ENCODE data around the gene RAB33B. TPM values are rescaled to one million over a fixed set of nuclear protein-coding genes. Genes with fewer than 3 reads are reported as not detected.
"Not testable (repeated sequence)": the region's sequence is repeated elsewhere in the genome, so short reads cannot be mapped to it uniquely, and the experiment has no call there.

Gene RAB33B
- total RNA-seq, 1 donor from 2014 or later, result 6.2 TPM

DNA sequence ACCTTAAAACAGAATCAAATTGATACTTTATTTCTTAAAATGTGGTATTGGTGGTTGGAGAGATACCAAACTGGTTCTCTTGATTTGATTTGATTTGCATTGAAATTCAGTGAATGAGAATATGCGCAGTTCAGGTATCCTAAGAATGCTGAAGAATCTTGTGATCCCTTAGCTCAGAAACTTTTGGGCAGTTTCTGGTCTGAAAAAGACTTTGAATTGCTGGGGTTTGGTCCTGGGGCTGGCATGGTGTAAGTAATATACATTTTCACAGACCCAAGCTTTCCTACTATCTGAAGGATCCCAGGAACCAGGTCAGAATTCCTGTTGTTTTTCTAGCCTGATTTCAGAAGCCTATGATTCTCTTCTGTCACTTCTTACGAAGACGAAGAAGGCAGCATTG, 6.6 kb downstream of the RAB33B start:
- intact Hi-C loops (cut with micrococcal nuclease), result no loop called here

DNA sequence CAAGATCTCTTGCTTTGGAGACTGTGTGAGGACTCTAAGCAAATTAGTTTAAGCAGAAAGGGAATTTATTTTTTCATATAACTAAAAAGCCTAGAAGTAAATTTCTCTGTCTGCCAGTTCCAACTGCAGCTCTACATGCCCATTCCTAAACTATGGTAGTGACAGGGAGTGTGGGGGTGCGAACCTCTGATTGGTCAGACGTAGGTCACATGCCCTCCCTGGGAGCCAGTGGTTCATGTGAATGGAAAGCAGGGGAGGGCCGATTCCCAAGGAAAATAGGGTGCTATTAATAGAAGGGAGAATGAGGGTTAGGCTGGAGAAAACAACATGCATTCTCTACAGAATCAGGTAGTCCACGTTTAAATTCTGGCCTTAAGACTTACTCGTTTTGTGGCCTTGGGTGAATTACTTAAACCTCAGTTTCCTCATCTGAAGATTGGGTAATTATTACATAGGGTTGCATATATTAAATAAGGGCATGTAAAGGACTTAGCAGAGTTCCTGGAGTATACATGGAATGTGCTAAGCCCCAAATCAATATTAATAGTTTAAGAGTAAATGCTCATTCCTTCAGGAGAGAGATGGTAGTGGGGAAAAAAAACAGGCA, 7.2 kb downstream of the RAB33B start:
- intact Hi-C loops (cut with micrococcal nuclease), result no loop called here

DNA sequence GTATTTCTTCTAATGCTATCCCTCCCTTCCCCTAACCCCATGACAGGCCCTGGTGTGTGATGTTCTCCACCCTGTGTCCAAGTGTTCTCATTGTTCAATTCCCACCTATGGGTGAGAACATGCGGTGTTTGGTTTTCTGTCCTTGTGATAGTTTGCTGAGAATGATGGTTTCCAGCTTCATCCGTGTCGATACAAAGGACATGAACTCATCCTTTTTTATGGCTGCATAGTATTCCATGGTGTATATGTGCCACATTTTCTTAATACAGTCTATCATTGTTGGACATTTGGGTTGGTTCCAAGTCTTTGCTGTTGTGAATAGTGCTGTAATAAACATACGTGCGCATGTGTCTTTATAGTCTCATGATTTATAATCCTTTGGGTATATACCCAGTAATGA, 10.6 kb downstream of the RAB33B start:
- intact Hi-C loops (cut with micrococcal nuclease), result not testable (repeated sequence)

DNA sequence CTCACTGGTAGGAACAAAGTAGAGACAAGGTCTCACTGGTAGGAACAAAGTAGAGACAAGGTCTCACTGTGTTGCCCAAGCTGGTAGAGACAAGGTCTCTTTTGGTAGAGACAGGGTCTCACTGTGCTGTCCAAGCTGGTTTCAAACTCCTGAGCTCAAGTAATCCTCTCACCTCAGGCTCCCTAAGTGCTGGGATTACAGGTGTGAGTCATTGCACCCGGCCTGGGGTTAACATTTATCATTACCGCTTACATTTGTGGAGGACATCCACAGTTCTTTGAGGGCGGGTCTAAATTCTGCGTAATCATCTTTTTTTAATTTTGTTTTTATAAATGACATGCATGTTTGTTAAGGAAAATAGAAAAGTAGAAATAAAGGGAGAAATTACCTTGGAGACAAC, 12.0 kb downstream of the RAB33B start:
- intact Hi-C loops (cut with micrococcal nuclease), result no loop called here

DNA sequence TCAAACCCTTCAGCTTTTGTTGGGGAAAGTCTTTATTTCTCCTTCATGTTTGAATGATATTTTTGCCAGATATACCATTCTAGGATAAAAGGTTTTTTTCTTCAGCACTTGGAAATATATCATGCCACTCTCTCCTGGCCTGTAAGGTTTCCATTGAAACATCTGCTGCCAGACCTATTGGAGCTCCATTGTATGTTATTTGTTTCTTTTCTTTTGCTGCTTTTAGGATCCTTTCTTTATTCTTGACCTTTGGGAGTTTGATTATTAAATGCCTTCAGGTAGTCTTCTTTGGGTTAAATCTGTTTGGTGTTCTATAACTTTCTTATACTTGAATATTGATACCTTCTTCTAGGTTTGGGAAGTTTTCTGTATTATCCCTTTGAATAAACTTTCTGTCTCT, 14.8 kb downstream of the RAB33B start:
- intact Hi-C loops (cut with micrococcal nuclease), result not testable (repeated sequence)

DNA sequence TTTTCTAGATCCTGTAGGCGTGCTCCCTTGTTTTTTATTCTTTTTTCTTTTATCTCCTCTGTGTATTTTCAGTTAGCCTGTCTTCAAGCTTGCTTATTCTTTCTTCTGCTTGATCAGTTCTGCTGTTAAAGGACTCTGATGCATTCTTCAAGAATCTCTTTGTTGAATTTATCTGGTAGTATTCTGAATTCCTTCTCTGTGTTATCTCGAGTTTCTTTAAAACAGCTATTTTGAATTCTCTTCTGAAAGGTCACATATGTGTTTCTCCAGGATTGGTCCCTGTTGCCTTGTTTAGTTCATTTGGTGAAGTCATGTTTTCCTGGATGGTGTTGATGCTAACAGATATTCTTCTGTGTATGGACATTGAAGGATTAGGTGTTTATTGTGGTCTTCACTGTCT, 15.3 kb downstream of the RAB33B start:
- intact Hi-C loops (cut with micrococcal nuclease), result no loop called here

DNA sequence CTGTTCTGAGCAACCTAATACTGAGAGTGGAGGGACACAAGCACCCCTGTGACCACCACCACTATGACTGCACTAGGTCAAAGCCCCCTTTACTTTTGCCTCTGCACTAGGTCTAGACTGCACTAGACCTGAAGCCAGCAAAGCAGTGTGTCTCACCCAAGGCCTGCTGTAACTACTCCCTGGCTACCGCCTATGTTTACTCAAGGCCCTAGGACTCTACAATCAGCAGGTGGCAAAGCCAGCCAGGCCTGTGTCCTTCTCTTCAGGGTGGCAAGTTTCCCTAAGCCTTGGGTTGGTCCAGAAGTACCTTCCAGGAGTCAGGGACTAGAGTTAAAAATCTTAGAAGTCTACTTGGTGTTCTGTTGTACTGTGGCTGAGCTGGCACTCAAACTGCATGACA, 15.9 kb downstream of the RAB33B start:
- intact Hi-C loops (cut with micrococcal nuclease), result no loop called here

DNA sequence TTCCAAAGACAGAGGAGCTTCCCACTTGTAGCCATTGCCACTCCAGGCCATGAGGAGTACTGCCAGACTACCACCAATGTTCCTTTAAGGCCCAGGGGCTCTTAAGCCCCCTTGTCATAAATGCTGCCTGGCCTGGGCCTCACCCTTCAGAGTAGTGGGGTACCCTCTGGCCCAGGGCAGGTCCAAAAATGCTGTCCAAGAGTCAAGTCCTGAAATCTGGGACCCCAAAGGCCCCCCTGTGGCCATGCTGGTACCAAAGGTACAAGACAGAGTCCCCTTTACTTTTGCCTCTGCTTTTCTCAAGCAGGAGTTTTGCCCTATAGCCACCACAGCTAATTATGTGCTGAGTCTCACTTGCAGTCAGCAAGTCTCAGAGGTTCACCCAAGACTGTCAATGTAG, 16.4 kb downstream of the RAB33B start:
- intact Hi-C loops (cut with micrococcal nuclease), result no loop called here

DNA sequence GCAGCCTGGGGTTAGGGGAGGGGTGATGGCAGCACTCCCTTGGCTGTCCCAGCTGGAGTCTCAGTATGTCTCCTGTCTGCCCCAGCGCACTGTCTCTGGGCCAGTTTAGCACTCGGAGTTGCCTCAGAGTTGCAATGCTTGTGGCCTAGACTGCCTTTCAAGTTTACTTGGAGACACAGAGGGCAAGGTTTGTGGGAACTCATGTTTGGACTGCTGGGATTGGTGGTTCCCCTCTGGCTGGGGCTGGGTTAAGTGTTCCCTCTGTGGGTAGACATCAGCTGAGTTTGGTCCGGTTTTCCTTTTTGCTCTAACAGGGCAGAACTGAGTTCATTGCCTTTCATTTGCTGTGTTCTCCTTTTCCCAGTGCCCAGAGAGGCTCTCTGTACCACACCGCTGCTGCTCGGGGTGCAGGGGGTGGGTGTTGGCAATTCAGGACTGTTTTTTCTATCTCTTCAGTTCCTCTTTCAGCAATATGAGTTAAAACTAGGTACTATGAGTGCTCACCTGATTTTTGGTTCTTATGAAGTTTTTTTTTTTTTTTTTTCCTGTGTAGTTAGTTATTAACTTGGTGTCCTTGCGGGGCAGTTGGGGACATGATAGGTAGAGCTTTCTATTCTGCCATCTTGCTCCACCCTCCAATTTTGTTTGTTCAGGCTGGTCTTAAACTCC, 17.2 kb downstream of the RAB33B start:
- intact Hi-C loops (cut with micrococcal nuclease), result no loop called here

DNA sequence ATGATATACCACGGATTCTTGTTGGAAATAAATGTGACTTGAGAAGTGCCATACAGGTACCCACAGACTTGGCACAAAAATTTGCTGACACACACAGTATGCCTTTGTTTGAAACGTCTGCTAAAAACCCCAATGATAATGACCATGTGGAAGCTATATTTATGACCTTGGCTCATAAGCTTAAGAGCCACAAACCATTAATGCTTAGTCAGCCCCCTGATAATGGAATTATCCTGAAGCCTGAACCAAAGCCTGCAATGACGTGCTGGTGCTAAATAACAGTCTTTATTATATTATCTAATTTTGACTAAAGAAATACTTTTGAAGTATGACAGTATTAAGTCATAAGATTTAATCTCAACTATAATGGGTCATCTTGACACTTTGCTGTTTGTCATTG, 18.9 kb downstream of the RAB33B start:
- intact Hi-C loops (cut with micrococcal nuclease), result no loop called here

DNA sequence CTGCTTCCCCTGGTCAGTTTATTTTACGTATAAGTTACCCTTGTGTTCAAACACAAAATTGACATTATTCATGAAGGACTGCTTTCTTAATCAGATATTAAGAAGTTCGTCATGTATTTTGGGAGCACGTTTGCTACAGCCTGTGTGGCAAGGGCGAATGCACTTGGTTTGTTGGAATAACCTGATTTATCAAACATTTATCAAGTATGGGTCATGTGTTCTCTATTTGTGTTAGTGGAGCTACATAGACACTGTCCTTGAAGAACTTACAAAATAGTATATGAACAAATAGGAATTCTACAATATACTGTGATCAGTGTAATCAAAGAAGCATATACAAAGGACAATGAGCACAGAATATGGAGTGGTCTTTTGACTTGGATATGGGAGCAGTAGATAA, 22.4 kb downstream of the RAB33B start:
- intact Hi-C loops (cut with micrococcal nuclease), result no loop called here

DNA sequence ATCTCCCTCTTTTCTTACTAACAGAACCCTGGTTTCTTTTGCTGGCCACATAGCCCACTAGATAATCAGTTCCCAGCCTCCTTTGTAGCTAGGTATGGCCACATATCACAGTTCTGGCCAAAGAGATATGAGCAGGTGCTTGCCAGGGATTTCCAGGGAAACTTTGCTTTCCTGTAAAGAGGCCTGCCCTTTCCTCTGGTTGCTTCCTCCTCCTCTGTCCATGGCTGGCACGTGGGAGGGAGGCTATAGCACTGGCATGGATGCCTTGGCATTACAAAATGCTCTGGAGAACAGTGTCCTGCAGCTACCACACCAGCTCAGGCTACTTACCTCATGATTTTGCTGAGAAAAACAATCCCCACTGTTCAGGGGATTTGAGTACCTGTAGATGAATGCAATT, 27.5 kb downstream of the RAB33B start:
- intact Hi-C loops (cut with micrococcal nuclease), result no loop called here

DNA sequence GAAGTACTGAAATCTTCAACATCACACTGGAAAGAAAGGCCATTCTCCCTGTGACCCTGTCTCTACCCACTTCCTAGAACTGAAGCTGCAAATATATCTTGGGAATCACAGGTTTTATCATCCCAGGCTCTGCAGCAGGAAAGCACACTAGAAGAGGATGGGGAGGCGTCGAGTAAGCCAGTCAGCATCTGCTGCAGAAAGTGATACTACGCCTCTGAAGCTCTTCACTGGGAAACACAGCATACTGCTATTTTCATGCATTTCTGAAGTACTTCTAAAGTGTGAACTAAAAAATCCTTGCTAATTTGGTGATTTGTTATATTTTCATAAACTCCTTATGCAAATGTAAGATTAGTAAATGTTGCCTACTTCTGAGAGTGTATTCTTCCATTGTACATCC, 29.1 kb downstream of the RAB33B start:
- intact Hi-C loops (cut with micrococcal nuclease), result no loop called here

DNA sequence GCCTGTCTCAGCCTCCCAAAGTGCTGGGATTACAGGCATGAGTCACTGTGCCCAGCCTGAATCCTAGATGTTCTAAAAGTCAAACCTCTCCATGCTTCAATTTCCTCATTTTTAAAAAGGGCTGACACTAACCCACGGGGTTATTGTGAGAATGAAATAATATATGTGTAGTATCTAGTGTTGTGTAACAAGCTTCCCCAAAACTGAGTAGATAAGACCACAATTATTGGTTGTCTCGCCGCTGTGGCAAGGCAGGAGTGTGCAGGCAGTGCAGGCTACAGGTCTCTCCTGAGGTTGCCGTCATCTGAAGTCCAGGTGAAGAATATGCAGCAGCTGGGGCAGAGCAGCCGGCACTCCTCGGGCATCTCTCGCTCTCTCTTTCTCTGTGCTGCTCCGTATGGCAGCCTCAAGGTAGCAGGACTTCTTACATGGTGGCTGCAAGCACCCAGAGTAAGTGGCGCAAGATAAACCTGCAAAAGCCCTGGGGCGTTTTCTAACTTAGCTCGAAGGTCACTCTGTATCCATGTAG, 30.9 kb downstream of the RAB33B start:
- intact Hi-C loops (cut with micrococcal nuclease), result no loop called here

DNA sequence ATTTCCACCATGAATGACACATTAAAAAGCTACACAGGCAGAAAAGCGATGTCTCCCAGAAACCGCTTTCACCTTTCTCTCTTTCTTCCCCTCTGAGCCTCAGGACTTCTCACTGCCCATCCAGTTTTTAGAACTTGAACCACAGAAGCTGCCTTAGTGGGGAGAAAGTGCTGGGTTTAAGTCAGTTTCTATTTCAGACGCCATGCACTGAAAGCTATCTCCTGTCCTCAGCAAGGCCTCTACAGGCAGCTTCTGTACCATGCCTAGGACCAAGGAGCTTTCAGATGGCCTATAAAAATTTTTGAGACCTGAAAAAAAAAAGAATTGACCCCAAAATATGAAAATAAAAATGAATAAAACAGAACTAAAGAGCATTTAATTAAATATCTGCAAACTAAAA, 34.5 kb downstream of the RAB33B start:
- intact Hi-C loops (cut with micrococcal nuclease), result no loop called here

DNA sequence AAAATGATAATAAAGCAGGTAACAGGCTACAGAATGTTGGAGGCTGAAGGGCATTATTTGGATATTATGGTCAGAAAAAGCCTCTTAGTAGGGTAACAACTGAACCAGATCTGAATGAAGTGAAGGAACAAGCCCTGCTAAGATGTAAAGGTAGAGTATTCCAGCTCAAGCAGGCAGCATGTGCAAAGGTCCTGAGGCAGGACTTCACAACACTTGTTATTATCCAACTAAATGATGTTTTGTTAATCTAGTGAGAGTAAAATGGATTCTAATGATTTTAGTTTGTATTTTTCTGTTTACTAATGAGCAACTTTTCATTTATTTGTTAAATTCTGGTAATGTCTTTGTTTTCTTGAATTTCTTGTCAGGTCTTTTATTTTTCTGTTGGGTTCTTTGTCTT, 35.7 kb downstream of the RAB33B start:
- intact Hi-C loops (cut with micrococcal nuclease), result no loop called here

DNA sequence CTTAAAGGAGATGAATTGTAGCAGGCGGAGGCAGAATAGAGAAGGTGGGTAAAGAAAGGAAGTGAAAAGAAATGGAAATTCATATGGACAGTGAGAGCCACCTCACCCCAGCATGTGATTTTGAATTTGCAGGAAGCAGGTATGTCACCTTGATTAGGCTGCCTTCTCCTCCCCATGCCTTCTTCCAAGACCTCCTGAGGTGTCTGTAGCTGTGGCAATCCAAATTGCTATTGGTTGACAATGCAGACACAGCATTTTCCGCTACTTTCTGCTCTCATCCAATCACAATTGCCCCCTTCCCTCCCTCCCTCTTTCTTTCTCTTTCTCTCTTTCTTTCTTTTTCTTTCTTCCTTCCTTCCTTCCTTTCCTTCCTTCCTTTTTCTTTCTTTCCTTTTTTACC, 38.5 kb downstream of the RAB33B start:
- intact Hi-C loops (cut with micrococcal nuclease), result no loop called here

DNA sequence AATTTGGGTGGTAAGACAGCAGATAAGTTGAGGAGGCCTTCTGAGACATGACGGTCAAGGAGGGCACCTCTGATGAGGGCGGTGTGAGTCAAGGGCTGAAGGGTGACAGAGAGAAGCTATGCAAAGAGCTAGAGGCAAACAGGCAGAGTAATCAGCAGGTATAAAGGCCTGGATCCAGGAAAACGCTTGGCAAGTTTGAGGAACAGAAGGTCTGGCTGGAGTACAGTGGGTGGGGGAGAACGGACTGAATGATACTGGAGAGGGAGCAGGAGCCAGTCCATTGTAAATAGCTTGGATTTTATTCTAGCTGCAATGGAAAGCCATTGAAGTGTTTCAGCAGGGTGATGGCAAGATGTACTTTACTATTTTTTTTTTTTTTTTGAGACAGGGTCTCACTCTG, 39.3 kb downstream of the RAB33B start:
- intact Hi-C loops (cut with micrococcal nuclease), result no loop called here

DNA sequence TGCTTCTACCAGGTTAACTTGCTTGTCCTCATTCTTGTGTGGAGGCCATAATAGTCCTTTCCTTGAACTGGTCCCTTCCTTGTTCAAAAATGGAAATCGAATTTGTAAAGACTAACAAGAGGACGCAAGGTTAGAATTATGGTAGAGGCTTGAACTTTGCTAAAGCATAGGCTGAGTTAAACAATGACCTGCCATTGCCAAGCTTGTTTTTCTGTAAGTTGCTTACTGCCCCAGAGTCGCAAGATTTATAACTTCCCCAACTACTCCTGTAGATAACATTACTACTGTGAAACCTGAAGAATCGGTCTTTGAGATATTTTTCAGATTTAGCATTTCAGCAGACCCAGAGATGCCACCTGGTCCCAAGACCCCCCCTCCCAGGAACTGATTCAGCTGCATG, 45.3 kb downstream of the RAB33B start:
- intact Hi-C loops (cut with micrococcal nuclease), result no loop called here

DNA sequence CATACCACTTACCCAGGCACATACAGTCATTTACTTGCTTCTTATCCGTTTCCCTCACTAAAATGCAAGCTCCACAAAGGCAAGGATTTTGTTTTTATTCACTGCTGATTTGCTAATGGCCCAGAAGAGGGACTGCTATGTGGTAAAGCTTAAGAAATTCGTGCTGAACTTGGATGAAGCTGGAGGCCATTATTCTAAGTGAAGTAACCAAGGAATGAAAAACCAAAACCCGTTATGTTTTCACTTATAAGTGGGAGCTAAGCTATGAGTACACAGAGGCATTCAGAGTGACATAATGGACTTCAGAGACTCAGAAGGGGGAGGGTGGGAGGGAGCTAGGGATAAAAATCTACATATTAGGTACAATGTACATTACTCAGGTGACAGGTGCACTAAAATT, 47.2 kb downstream of the RAB33B start:
- intact Hi-C loops (cut with micrococcal nuclease), result no loop called here

DNA sequence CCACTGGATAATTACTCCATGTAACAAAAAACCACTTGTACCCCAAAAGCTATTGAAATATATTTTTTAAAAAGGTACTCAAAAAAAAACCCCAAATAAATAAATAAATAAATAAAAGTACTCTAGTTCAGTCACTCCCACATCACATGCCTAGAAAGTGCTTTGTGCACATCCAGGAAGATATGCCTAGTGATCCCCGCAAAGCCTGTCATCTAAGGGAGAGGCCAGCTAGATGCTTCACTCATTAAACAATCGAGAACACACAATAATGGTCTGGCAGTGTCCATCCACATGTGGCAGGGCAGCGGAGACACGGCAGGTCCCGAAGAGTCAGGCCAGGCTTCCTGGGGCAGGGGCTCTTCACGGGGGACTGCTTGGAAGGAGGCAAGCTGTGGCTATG, 47.6 kb downstream of the RAB33B start:
- intact Hi-C loops (cut with micrococcal nuclease), result no loop called here

DNA sequence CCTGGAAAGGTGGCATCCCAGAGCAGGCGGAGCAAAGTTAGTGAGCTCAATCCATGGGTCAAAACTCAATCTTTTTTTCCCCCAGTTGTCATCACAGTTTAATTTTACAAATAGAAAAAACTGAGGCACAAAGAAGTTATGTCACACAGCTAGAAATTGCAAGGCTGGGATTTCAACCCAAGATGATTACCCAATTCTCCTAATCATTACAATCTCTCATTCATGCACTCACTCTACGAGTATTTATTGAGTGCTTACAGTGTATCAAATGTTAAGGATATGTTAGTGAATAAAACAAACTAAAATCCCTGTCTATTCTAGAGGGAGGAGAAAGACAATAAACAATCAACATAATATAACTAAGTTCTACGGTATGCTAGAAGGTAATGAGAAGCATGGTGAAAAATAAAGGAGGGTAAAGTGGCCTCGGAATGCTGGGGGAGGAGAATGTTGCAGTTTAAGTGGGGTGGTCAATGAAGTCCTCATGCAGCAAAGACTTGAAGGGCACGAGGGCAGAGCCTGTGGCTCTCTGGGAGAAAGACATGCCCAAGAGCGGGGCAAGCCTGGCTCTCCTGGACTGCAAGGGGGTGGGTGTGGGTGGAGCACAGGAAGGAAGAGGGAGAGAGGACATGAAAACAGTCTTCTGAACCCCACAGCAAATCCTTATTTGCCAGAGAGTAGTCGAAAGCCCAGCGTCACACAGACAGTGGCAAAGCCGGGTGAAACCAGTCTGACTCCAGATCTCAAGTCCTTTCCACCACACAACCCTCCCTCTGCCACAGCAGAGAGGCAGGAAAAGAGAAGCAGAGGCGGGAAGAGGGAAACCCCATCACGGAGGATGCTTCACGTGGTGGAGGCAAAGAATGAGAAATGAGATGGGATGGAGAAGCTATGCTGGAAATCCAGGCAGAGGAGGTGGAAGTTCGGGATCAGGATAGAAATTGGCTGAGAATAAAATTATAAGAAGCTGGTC, 48.3 kb downstream of the RAB33B start:
- intact Hi-C loops (cut with micrococcal nuclease), result no loop called here
